Epithelial cell of prostate (primary cell): ENCODE results near the gene LRGUK.
"Not testable (repeated sequence)": the region's sequence is repeated elsewhere in the genome, so short reads cannot be mapped to it uniquely, and the experiment has no call there.

Source experiments
- DNase-seq: peaks from one replicate; pipeline ENCODE4 v3.0.0-alpha.2; 2011; ENCODE audit warnings: low read depth, low spot score
- H3K27ac ChIP-seq: fragments of 450-650 bp; 2 replicates; pipeline ENCODE4 v1.5.1; 2017; ENCODE audit warnings: mild to moderate bottlenecking

LRGUK gene

GRCh38 chr7:134126966-134127848 is at the start of gene LRGUK:
LRGUK (plus strand) TSS chr7:134127340; CDS start chr7:134127368, 28 bp downstream.
- DNase-seq: peak; percentile 6
- no peak within 1 kb of the TSS for H3K27ac ChIP-seq

DNA sequence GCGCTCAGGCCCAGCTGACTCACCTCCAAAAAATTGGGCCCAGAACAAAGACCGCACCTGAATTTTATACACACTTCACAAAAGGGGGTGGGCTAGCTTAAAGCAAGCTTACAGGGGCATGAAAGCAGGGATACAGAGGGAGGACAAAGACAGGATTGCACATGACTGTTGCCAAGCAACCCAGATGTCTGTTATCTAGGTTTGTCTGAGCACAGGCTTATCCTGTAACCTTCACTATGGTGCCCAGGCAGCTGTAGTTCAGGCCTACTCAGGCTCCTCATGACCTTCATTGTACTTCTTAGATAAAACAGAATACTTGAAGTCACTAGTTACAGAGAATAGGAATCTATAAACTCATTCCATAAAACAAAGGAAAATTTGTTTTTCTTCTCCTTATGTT is 49.6 kb upstream of the LRGUK start:
- H3K27ac ChIP-seq, DNase-seq: not testable (repeated sequence)

DNA sequence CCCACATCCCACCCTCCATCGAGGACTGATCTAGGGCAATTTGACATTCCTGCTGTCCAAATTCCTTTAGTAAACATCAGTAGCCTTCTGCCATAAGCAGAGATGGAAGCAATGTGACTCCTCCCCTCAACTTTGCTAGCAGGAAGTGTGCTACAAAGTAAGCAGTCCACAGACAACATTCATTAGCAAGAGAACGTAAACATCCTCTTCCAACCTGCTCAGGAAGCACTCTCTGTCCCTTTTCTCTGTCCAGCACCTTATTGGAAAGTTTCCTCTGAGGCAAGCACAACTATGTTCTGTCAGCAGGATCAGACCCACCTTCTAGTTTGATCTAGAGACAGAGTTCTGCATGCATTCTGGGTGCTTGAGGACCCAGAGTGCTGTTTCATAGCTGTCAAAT is 48.1 kb upstream of the LRGUK start:
- no peak for DNase-seq
- no peak overlapping the region for H3K27ac ChIP-seq

DNA sequence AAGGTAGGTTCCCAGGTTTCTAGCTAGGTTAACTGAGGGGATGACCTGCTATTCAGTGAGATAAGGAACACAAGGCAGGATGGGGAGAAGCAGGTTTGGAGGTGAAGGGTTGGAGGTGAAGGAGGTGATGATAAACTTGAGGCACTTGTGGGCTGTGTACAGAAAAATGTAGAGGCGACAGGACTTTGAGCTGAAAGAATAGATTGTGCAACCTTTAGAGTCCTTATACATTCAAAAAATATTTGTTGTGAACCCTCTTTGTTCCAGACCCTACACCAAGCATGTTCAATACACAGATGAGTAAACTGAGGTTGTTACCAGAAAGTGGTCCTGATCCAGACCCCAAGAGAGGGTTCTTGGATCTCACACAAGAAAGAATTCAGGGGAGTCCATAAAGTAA is 45.4 kb upstream of the LRGUK start:
- no peak overlapping the region for H3K27ac ChIP-seq

GRCh38 chr7:134083766-134084487 is 43.2 kb upstream of the LRGUK start:
- DNase-seq: peak; percentile 24

More for the DNA sequence above, 45.4 kb upstream of the LRGUK start:
- DNase-seq: no peak

GRCh38 chr7:134084488-134085144 is 42.5 kb upstream of the LRGUK start:
- no peak overlapping the region for H3K27ac ChIP-seq
- no peak for DNase-seq

More at GRCh38 chr7:134083766-134084487, 43.2 kb upstream of the LRGUK start:
- H3K27ac ChIP-seq: no peak overlapping the region

GRCh38 chr7:134085311-134085710 is 41.8 kb upstream of the LRGUK start:
- no peak overlapping the region for H3K27ac ChIP-seq
- DNase-seq: no peak

GRCh38 chr7:134086998-134087735 is 40.0 kb upstream of the LRGUK start:
- no peak overlapping the region for H3K27ac ChIP-seq
- DNase-seq: no peak

DNA sequence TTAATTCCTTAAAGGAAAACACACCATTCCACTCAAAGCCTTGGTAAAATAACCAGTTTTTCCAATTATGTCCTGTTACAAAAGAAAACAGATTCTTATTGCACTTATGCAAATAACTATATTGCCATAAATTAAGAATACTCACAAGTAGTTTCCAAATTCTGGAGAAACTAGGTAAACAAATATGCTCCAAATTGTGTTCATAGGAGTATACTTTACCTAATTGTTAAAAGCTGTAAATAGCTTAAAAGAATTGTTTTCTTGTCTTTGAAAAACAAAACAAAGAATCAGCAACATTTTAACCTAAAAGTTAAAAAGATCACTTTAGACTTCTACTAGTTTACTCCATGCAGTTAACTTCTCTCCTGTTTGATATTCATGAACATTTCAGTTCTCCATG is 38.9 kb upstream of the LRGUK start:
- DNase-seq: no peak
- no peak overlapping the region for H3K27ac ChIP-seq

GRCh38 chr7:134089446-134089845 is 37.7 kb upstream of the LRGUK start:
- H3K27ac ChIP-seq: no peak overlapping the region
- DNase-seq: no peak

GRCh38 chr7:134098072-134098471 is 29.1 kb upstream of the LRGUK start:
- no peak overlapping the region for H3K27ac ChIP-seq
- DNase-seq: no peak

DNA sequence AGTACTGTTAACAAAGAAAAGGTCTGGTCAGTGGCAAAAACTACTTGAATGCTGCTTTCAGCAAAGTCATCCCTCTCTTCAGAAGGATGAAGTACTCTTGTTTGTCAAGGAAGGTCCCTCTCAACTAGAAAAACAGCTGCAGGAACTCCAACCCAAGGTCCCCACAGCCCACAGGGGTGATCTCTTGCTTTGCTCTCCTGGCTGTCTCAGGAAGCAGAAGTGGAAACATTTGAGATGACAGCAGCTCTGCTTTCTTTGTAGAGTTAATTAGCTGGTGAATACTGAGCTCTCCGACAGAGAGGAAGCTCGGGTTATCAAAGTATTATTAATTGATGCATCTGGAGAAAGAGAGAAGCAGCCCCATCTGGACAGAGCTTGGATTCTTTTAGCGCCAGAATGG is 25.4 kb upstream of the LRGUK start:
- no peak for DNase-seq
- H3K27ac ChIP-seq: no peak overlapping the region

DNA sequence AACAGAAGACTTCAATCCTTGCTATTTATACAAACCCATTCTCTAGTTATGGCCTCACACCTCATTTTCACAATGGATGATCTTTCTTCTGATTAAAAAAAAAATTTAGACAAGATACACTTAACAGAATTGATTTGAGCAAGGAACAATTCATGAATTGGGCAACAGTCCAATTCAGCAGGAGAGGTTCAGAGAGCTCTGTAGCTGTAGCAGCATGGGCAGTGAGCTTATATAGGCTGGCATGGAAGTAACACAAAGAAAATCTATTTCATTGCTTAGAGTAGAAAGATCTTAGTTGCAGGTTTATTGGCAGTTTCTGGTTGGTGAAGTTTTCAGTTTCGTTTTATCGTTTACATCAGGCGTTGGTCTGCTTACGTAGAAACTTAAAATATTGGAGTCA is 23.0 kb upstream of the LRGUK start:
- no peak overlapping the region for H3K27ac ChIP-seq
- DNase-seq: no peak

GRCh38 chr7:134105841-134106240 is 21.3 kb upstream of the LRGUK start:
- DNase-seq: no peak
- H3K27ac ChIP-seq: no peak overlapping the region

GRCh38 chr7:134108802-134109201 is 18.3 kb upstream of the LRGUK start:
- DNase-seq: no peak
- no peak overlapping the region for H3K27ac ChIP-seq

DNA sequence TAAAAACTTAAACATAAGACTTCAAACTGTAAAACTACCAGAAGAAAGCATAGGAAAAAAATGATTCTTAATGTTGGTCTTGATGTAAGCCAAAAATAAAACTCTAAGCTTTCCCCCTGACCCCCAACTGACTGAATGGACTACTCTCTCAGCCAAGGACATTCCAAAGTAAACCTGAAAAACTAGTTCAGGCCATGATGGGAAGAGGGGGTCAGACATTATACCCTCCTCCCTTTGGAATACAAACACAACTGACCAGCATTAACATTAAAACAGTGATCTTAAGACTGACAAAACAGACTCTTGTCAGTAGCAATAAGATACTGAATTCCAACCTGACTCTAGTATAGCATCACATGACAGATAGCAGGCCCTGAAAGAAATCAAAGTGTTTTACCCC is 13.5 kb upstream of the LRGUK start:
- DNase-seq: no peak
- H3K27ac ChIP-seq: no peak overlapping the region

- DNase-seq: no peak
- H3K27ac ChIP-seq: no peak overlapping the region
Measured at GRCh38 chr7:134114992-134115391, 12.1 kb upstream of the LRGUK start.

- no peak for DNase-seq
Measured at GRCh38 chr7:134120405-134120804, 6.7 kb upstream of the LRGUK start.

DNA sequence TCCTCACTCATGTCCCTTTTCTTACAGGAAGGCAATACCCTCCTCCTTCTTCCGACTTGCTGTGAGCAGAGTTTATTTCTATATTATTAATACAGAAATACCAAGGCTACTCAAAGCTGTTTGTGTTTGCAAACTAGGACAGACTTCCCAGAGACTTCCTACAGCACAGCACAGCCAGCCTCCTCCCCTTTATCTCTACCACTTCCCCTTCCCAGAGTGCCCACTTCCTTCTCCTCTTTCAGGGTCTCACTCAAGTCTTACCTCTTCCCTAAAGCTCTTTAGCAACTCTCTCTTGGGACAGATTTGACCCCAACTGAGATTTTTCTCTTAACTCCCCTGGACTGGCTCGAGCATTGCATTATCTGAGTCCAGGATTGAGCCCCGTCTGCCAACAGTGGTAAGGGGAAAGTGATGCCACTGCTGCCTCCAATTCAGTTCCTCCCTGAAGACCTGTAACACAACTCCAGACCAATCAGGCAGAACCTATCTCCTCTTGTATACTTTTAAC is 5.5 kb upstream of the LRGUK start:
- no peak for DNase-seq
- no peak overlapping the region for H3K27ac ChIP-seq

More at GRCh38 chr7:134120405-134120804, 6.7 kb upstream of the LRGUK start:
- H3K27ac ChIP-seq: no peak overlapping the region

- DNase-seq: no peak
- H3K27ac ChIP-seq: no peak overlapping the region
Measured at GRCh38 chr7:134122980-134123379, 4.2 kb upstream of the LRGUK start.
